Naive thymus-derived CD4-positive, alpha-beta T cell (primary cell): ENCODE data around the gene PTPRT. TPM values are rescaled to one million over a fixed set of nuclear protein-coding genes. Genes with fewer than 3 reads are reported as not detected.

Experiments
- ATAC-seq: fragments of 150-1000 bp; cut with Tn5 transposase; 2 replicates; pipeline ENCODE4 v1.10.0; 2021; ENCODE audit warnings: mild to moderate bottlenecking, moderate library complexity
- CTCF ChIA-PET: fragments of 350-600 bp; sonication (Branson Sonifier 250); formaldehyde crosslinking; loops from one replicate; lab custom pipeline; 2021; ENCODE audit warnings: antibody characterized with exemption; lab: Charles Lee
- POLR2A ChIA-PET: fragments of 350-600 bp; sonication (Branson Sonifier 250); formaldehyde crosslinking; loops from one replicate; lab custom pipeline; 2021; ENCODE audit warnings: antibody characterized with exemption, inconsistent platforms; lab: Charles Lee
- DNase-seq, 9 donors: peaks; one replicate each; pipeline versions ENCODE4 v3.0.0 to v3.0.0-alpha.2; 2020 to 2022; ENCODE audit warnings: mixed read lengths in 1 of 9
- H3K27ac ChIP-seq: one replicate; pipeline ENCODE4 v1.7.0; 2013; ENCODE audit warnings: mild to moderate bottlenecking, low read depth, low read length, moderate library complexity
- H3K27me3 ChIP-seq, 2 donors: one replicate each; pipeline ENCODE4 v1.7.0; 2013; ENCODE audit warnings: low read length in 2 of 2, mild to moderate bottlenecking in 2 of 2, moderate library complexity in 2 of 2; ENCODE audit not compliant: control insufficient read depth in 2 of 2, insufficient read depth in 2 of 2
- H3K36me3 ChIP-seq, 3 experiments: 1 replicate in 2 of 3; 2 replicates in 1 of 3; pipeline ENCODE4 v1.7.0; 2013; ENCODE audit warnings: low read length in 3 of 3, mild to moderate bottlenecking in 3 of 3, moderate library complexity in 1 of 3; ENCODE audit not compliant: insufficient read depth in 3 of 3, control insufficient read depth in 2 of 3
- H3K4me1 ChIP-seq, 2 donors: one replicate each; pipeline ENCODE4 v1.7.0; 2013; ENCODE audit warnings: low read length in 2 of 2, mild to moderate bottlenecking in 2 of 2, moderate library complexity in 1 of 2; ENCODE audit not compliant: control insufficient read depth in 2 of 2, insufficient read depth in 2 of 2
- H3K4me3 ChIP-seq: 2 replicates; pipeline ENCODE4 v1.7.0; 2013; ENCODE audit warnings: mild to moderate bottlenecking, low read length
- H3K9me3 ChIP-seq, 3 experiments: 1 replicate in 2 of 3; 2 replicates in 1 of 3; pipeline ENCODE4 v1.7.0; 2013; ENCODE audit warnings: low read length in 3 of 3; ENCODE audit not compliant: control insufficient read depth in 2 of 3
- H3K27ac Mint-ChIP-seq, 9 donors: one replicate each; pipeline ENCODE4 v1.8.0; 2020 to 2022; ENCODE audit warnings: mixed read lengths in 9 of 9, mild to moderate bottlenecking in 8 of 9, moderate library complexity in 5 of 9, inconsistent platforms in 2 of 9
- H3K27me3 Mint-ChIP-seq, 5 donors: one replicate each; pipeline ENCODE4 v1.8.0; 2021 to 2022; ENCODE audit warnings: mixed read lengths in 5 of 5, mild to moderate bottlenecking in 1 of 5
- H3K36me3 Mint-ChIP-seq, 5 donors: one replicate each; pipeline ENCODE4 v1.8.0; 2020 to 2022; ENCODE audit warnings: mixed read lengths in 5 of 5, mild to moderate bottlenecking in 3 of 5, inconsistent platforms in 1 of 5
- H3K4me1 Mint-ChIP-seq, 7 donors: one replicate each; pipeline ENCODE4 v1.8.0; 2020 to 2022; ENCODE audit warnings: mixed read lengths in 7 of 7, mild to moderate bottlenecking in 3 of 7, inconsistent platforms in 1 of 7
- H3K4me3 Mint-ChIP-seq, 10 donors: one replicate each; pipeline ENCODE4 v1.8.0; 2020 to 2022; ENCODE audit warnings: mild to moderate bottlenecking in 10 of 10, mixed read lengths in 10 of 10, moderate library complexity in 6 of 10, inconsistent platforms in 2 of 10
- H3K9me3 Mint-ChIP-seq, 11 donors: one replicate each; pipeline ENCODE4 v1.8.0; 2020 to 2022; ENCODE audit warnings: mixed read lengths in 11 of 11, mild to moderate bottlenecking in 4 of 11, inconsistent platforms in 1 of 11, moderate library complexity in 1 of 11
- intact Hi-C, 2 donors: fragments of 100-400 bp; cut with micrococcal nuclease; formaldehyde crosslinking; loops; one replicate each; pipeline ENCODE4 v1.15.1; 2023
- polyA plus RNA-seq, 2 donors: library from polyadenylated mRNA; unstranded; fragments of 300-500 nt; fragmentation: Illumina TruSeq; gene quantifications; one replicate each; pipeline ENCODE4 v1.2.3, GENCODE V29; 2021
- total RNA-seq, 6 experiments: library from RNA in 5 of 6; stranded (reverse) in 5 of 6; gene quantifications; 1 replicate in 5 of 6; 2 replicates in 1 of 6; pipeline ENCODE4 v1.2.3 and lab custom pipeline; 2021 to 2026

Gene PTPRT
- total and polyA plus RNA-seq, 7 experiments from 2014 or later = not detected

GRCh38 chr20:43040427-43040826 is 149.3 kb downstream of the PTPRT start:
- no peaks in the 10 kb centered on the region for H3K27me3 ChIP-seq
- CTCF ChIA-PET = no interaction called here
- Mint-ChIP-seq H3K4me1 (no peaks in the 10 kb centered on the region), H3K27ac (no peak overlapping the region), H3K4me3 (no peak overlapping the region), H3K36me3 (no peaks in the 10 kb centered on the region), H3K27me3 (peaks cover 0 to 7% (median 5%) of the 10 kb centered on the region in 5 donors), H3K9me3 (peaks cover 0 to 10% (median 0%) of the 10 kb centered on the region in 11 donors)
- intact Hi-C loops = no loop called here
- no peaks in the 10 kb centered on the region for H3K4me1 ChIP-seq
- ATAC-seq (no peak), DNase-seq (no peak)
- H3K4me3 ChIP-seq = no peak overlapping the region
- H3K9me3 ChIP-seq = no peaks in the 10 kb centered on the region
- no peaks in the 10 kb centered on the region for H3K36me3 ChIP-seq
- POLR2A ChIA-PET = interaction anchor here (0.9 kb wide), 1 partner anchor 19 kb away, joined by 3 read pairs; no protein-coding TSS in a partner anchor
- no peak overlapping the region for H3K27ac ChIP-seq

DNA sequence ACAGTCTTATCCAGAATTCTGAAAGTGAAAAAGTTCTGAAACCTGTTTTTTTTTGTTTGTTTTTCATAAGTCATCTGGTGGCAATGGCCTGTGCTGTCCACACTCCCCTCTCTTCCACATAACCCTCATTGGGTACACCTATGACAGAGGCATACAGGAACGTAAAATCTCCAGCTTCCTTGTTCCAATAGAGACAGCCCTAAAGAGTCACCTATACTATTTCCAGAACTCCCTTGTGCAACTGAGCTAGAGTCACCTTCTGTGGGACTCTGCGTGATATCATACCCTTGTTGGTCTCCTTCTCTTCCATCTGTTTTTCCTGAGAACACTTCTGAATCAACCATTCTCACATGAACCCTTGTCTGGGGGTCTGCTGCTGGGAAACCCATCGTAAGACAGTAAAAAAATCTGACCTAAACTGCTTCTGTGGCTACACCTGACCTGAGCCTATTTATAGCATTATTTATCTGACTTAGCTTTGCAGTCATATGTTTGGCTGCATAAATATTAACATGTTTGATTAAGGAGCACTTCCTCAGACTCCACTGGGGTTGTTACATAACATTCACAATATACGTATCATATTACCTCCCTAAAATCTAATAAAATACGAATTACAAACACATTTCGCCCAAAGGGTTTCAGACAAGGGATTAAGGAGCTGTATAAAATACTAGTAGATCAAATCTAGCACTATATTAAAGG is 151.9 kb downstream of the PTPRT start:
- H3K36me3 Mint-ChIP-seq = no peaks in the 10 kb centered on the region
- no peaks in the 10 kb centered on the region for H3K4me1 Mint-ChIP-seq
- H3K9me3 Mint-ChIP-seq = peaks cover 0 to 7% (median 0%) of the 10 kb centered on the region in 11 donors
- Histone ChIP-seq H3K4me3 (no peak overlapping the region), H3K27me3 (no peaks in the 10 kb centered on the region), H3K9me3 (no peaks in the 10 kb centered on the region), H3K27ac (no peak overlapping the region), H3K36me3 (no peaks in the 10 kb centered on the region), H3K4me1 (no peaks in the 10 kb centered on the region)
- intact Hi-C loops = no loop called here
- H3K27me3 Mint-ChIP-seq = peaks cover 0 to 8% (median 5%) of the 10 kb centered on the region in 5 donors
- POLR2A ChIA-PET = no interaction called here
- CTCF ChIA-PET = no interaction called here
- ATAC-seq (no peak), DNase-seq (no peak)
- no peak overlapping the region for H3K4me3 Mint-ChIP-seq
- H3K27ac Mint-ChIP-seq = no peak overlapping the region

DNA sequence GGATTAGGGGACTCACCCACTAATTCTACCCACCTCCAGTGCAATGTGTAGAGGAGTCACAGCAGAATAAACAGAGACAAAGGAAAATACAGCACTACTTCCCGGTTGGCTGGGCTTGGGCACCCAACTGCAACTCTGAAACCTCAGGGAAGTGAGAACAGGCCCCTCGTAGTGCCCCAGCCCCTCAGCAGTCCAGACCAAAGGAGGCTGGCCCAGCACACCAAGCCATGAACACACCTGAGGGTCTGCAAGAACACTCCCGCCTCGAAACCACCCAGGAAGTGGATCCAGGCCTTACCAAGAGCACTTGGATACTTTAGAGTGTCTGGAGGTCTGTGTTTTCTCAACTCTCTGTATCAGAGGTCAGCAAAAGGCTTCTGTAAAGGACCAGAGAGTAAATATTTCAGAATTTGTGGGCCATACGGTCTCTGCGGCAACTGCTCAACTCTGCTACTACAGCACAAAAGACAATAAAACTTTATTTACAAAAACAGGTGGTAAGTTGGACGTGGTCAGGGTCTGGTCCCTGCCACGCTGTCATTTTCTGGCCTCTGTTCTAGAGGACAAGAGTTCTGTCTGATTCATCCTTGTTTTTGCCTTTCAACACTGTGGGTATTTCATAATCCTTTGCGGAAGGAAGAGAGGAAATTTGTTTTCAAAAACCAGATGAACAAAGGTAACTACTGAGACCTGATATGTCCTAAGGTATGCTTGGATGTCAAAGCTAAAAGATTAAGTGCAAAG is 154.6 kb downstream of the PTPRT start:
- H3K4me3 ChIP-seq = no peak overlapping the region
- Mint-ChIP-seq H3K9me3 (peaks cover 0 to 6% (median 0%) of the 10 kb centered on the region in 11 donors), H3K4me3 (no peak overlapping the region), H3K36me3 (no peaks in the 10 kb centered on the region), H3K27me3 (peaks cover 0 to 13% (median 6%) of the 10 kb centered on the region in 5 donors), H3K27ac (no peak overlapping the region), H3K4me1 (no peaks in the 10 kb centered on the region)
- no peaks in the 10 kb centered on the region for H3K27me3 ChIP-seq
- ChIA-PET POLR2A (no interaction called here), CTCF (no interaction called here)
- intact Hi-C loops = no loop called here
- H3K27ac ChIP-seq = no peak overlapping the region
- no peaks in the 10 kb centered on the region for H3K36me3 ChIP-seq
- ATAC-seq = no peak
- DNase-seq = no peak
- H3K4me1 ChIP-seq = no peaks in the 10 kb centered on the region
- no peaks in the 10 kb centered on the region for H3K9me3 ChIP-seq

DNA sequence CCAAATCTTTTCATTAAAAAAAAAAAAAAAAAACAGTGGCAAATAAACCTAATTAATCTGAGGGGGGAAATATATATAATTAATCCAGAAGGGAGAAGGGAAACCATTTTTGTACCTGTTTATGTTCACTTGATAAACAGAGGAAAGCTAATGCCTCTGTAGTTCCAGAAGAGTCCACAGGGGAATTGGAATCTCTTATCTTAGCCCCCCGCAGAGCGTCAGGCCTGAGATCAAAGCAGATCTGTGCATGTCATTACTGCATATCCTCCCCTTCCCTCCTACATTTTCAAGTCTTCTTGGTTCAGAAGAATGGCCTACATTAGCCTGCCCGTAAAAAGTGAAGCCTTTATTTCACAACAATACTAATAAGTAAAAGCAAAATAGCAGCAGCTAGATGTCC is 157.2 kb downstream of the PTPRT start:
- no peak overlapping the region for H3K27ac ChIP-seq
- Mint-ChIP-seq H3K4me1 (no peaks in the 10 kb centered on the region), H3K27me3 (peaks cover 0 to 15% (median 9%) of the 10 kb centered on the region in 5 donors), H3K4me3 (no peak overlapping the region), H3K36me3 (no peaks in the 10 kb centered on the region), H3K9me3 (peaks cover 0 to 8% (median 0%) of the 10 kb centered on the region in 11 donors), H3K27ac (no peak overlapping the region)
- CTCF ChIA-PET = no interaction called here
- no peaks in the 10 kb centered on the region for H3K4me1 ChIP-seq
- POLR2A ChIA-PET = no interaction called here
- H3K27me3 ChIP-seq = no peaks in the 10 kb centered on the region
- no peaks in the 10 kb centered on the region for H3K9me3 ChIP-seq
- no peaks in the 10 kb centered on the region for H3K36me3 ChIP-seq
- DNase-seq = no peak
- no peak overlapping the region for H3K4me3 ChIP-seq
- intact Hi-C loops = no loop called here
- no peak for ATAC-seq

GRCh38 chr20:43029176-43029575 is 160.5 kb downstream of the PTPRT start:
- POLR2A ChIA-PET = no interaction called here
- Mint-ChIP-seq H3K9me3 (peaks cover 0 to 12% (median 0%) of the 10 kb centered on the region in 11 donors), H3K4me1 (no peaks in the 10 kb centered on the region), H3K4me3 (no peak overlapping the region), H3K36me3 (no peaks in the 10 kb centered on the region), H3K27me3 (peaks cover 0 to 15% (median 9%) of the 10 kb centered on the region in 5 donors), H3K27ac (no peak overlapping the region)
- H3K9me3 ChIP-seq = no peaks in the 10 kb centered on the region
- no peaks in the 10 kb centered on the region for H3K4me1 ChIP-seq
- DNase-seq = no peak
- H3K4me3 ChIP-seq = no peak overlapping the region
- intact Hi-C loops = no loop called here
- no peaks in the 10 kb centered on the region for H3K27me3 ChIP-seq
- H3K36me3 ChIP-seq = no peaks in the 10 kb centered on the region
- no peak overlapping the region for H3K27ac ChIP-seq
- CTCF ChIA-PET = no interaction called here
- no peak for ATAC-seq

DNA sequence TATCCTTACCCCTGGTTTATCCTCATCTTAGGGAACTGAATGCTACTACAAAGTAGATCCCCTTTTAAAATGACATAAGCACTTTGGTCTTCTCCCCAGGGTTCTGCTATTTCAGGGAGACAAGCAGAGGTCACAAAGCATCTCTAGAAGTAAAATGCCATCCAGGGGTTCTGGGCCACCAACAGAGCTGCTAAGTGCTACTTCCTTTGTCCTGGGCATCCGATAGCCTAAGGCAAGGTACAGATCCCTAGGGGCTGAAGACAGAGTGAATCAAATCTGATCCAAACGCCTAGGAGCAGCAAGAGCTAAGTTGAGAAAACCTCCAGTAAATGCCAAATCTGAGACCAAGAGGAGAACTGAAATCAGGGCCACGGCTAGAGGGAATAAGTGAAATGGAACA is 161.2 kb downstream of the PTPRT start:
- no peaks in the 10 kb centered on the region for H3K36me3 ChIP-seq
- H3K9me3 Mint-ChIP-seq = peaks cover 0 to 17% (median 0%) of the 10 kb centered on the region in 11 donors
- no peaks in the 10 kb centered on the region for H3K9me3 ChIP-seq
- H3K27me3 ChIP-seq = no peaks in the 10 kb centered on the region
- ChIA-PET POLR2A (no interaction called here), CTCF (no interaction called here)
- no peak overlapping the region for H3K27ac Mint-ChIP-seq
- no peaks in the 10 kb centered on the region for H3K36me3 Mint-ChIP-seq
- no peaks in the 10 kb centered on the region for H3K4me1 Mint-ChIP-seq
- no peak for DNase-seq
- no peak overlapping the region for H3K27ac ChIP-seq
- no peak for ATAC-seq
- H3K27me3 Mint-ChIP-seq = peaks cover 0 to 20% (median 9%) of the 10 kb centered on the region in 5 donors
- no peak overlapping the region for H3K4me3 Mint-ChIP-seq
- H3K4me3 ChIP-seq = no peak overlapping the region
- intact Hi-C loops = no loop called here
- H3K4me1 ChIP-seq = no peaks in the 10 kb centered on the region
